Mammary epithelial cell (primary cell): ENCODE measurements around the gene MRPL20.

Experiments
- EZH2 ChIP-seq: IDR thresholded peaks from 2 replicates; pipeline ENCODE4 v1.6.1; 2012; ENCODE audit warnings: low read length, inconsistent platforms, borderline replicate concordance
- TF ChIP-seq, protein P1 (sequence below), 2 donors: IDR thresholded peaks in 1 of 2; conservative IDR thresholded peaks in 1 of 2; 2 replicates each; pipeline ENCODE4 v1.5.1; 2011 to 2012; ENCODE audit warnings: inconsistent platforms in 2 of 2, low read length in 2 of 2, mild to moderate bottlenecking in 2 of 2, control low read depth in 1 of 2, low read depth in 1 of 2; ENCODE audit not compliant: insufficient read depth in 1 of 2; ENCODE audit errors: extremely low read depth in 1 of 2

DNA sequence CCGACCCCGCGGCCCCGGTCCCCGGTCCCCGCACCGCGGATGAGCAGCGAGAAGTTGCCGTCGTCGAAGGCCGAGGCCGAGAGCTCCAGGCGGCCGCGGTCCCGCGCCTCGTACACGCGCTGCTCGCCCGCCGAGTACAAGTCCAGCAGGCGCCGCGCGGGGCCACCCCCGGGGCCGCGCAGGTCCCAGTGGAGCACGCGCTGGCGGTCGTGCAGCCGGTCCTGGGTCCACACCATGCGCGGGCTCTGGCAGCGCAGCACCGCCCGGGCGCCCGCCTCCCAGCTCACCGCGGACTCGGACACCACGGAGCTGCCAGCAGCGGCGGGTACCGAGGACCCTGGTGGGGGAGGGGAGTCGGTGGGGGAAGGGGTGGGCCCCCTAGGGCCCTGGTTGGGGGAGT, 51.7 kb downstream of the MRPL20 start:
- TF ChIP-seq, protein P1, sequence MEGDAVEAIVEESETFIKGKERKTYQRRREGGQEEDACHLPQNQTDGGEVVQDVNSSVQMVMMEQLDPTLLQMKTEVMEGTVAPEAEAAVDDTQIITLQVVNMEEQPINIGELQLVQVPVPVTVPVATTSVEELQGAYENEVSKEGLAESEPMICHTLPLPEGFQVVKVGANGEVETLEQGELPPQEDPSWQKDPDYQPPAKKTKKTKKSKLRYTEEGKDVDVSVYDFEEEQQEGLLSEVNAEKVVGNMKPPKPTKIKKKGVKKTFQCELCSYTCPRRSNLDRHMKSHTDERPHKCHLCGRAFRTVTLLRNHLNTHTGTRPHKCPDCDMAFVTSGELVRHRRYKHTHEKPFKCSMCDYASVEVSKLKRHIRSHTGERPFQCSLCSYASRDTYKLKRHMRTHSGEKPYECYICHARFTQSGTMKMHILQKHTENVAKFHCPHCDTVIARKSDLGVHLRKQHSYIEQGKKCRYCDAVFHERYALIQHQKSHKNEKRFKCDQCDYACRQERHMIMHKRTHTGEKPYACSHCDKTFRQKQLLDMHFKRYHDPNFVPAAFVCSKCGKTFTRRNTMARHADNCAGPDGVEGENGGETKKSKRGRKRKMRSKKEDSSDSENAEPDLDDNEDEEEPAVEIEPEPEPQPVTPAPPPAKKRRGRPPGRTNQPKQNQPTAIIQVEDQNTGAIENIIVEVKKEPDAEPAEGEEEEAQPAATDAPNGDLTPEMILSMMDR (conservative IDR thresholded peaks at IDR 0.05 in 1 of 2, IDR thresholded peaks at IDR 0.05 in 1 of 2; ENCODE audit: extremely low read depth in 1 of 2, insufficient read depth in 1 of 2, low read depth in 1 of 2, low read length in 2 of 2) = no peak
- no peak for TF ChIP-seq EZH2
